AG09319 (cell line): ENCODE measurements around the gene MRPS25.

Experiments
- DNase-seq: peaks from one replicate; pipeline ENCODE4 v3.0.0-alpha.2; 2010; ENCODE audit warnings: low read depth; ENCODE audit errors: extremely low read depth
- CTCF ChIP-seq: IDR thresholded peaks from 2 replicates; pipeline ENCODE4 v1.5.1; 2011; ENCODE audit warnings: low read depth, mild to moderate bottlenecking, inconsistent platforms, low read length, moderate library complexity

MRPS25 gene

GRCh38 chr3:15065550-15066007 lies 464 bp upstream of the MRPS25 start:
- no peak for TF ChIP-seq CTCF
- no peak for DNase-seq

- TF ChIP-seq CTCF: no peak
- no peak for DNase-seq
Measured at GRCh38 chr3:15064299-15064834, 748 bp downstream of the MRPS25 start.

GRCh38 chr3:15063656-15064286 lies 1.3 kb downstream of the MRPS25 start:
- no peak for DNase-seq
- TF ChIP-seq CTCF: no peak

- no peak for TF ChIP-seq CTCF
- DNase-seq: no peak
Measured at GRCh38 chr3:15063238-15063637, 1.9 kb downstream of the MRPS25 start.

GRCh38 chr3:15060029-15060428 lies 5.1 kb downstream of the MRPS25 start:
- DNase-seq: no peak
- no peak for TF ChIP-seq CTCF

- no peak for DNase-seq
- TF ChIP-seq CTCF: no peak
Measured at GRCh38 chr3:15056676-15057404, 8.3 kb downstream of the MRPS25 start.

- no peak for TF ChIP-seq CTCF
- no peak for DNase-seq
Measured at GRCh38 chr3:15055019-15055557, 10.0 kb downstream of the MRPS25 start.
